ENCODE data around the gene ENTHD1. TPM values are rescaled to one million over a fixed set of nuclear protein-coding genes. Genes with fewer than 3 reads are reported as not detected.
"Not testable (repeated sequence)": the region's sequence is repeated elsewhere in the genome, so short reads cannot be mapped to it uniquely, and the experiment has no call there.

ENTHD1 gene
- total RNA-seq, 1 donor from 2014 or later: 0.09 TPM

DNA sequence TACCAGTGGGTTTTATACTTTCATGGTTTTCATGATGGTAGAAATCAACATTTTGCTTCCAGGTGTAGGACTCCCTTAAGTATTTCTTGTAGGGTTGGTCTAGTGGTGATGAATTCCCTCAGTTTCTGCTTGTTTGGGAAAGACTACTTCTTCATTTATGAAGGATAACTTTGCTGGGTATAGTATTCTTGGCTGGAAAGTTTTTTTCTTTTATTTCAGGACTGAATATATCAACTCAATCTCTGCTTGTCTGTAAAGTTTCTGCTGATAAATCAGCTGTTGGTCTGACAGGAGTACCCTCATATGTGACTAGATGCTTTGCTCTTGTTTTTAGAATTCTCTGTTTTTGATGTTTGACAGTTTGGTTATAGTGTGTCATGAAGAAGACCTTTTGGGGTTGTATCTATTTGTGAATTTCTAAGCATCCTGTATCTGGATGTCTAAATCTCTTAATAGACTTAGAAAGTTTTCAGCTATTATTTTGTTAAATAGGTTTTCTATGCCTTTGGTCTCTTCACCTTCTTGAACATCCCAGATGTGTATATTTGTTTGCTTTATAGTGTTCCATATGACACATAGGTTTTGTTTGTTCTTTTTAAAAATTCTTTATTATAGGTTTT, 95.9 kb downstream of the ENTHD1 start:
- DNase-seq (ENCODE audit: low spot score): no peak

DNA sequence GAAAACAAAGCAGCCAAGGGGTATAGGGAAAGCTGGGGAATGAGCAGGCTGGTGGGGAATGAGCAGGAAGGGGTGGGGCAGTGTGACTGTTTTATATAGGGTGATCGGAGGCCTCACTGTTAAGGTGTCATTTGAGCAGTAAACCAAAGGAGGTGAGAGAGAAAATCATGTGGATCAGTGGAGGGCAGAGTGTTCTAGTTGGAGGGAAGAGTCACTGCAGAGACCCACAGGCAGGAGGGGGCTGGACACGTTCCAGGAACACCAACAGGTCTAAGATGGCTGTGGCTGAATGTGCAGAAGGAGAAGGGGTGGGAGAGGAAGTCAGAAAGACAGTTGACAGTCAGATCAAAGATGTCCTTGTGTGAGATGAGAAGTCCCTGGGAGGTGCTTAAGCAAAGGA, 103.8 kb downstream of the ENTHD1 start:
- no peak for DNase-seq (ENCODE audit: low spot score)

DNA sequence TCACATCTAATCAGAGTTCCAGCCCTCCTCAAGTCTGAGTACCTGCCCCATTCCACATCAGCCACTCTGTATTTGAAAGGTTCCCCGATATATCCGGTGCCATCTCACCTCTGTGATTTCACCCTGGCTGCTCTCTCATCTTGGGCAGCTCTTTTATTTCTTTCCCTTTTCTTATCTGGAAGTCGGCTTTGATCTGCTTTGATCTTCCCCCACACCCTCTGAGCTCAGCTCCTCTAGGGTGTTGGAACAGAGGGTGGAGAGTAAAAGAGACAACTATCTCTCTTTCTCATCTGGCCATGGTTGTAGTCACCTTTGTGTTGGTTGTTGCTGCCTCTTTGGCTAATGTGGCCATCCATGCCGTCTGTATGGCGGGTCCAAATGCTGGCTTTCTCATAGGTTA, 108.3 kb downstream of the ENTHD1 start:
- DNase-seq (ENCODE audit: low spot score): no peak

DNA sequence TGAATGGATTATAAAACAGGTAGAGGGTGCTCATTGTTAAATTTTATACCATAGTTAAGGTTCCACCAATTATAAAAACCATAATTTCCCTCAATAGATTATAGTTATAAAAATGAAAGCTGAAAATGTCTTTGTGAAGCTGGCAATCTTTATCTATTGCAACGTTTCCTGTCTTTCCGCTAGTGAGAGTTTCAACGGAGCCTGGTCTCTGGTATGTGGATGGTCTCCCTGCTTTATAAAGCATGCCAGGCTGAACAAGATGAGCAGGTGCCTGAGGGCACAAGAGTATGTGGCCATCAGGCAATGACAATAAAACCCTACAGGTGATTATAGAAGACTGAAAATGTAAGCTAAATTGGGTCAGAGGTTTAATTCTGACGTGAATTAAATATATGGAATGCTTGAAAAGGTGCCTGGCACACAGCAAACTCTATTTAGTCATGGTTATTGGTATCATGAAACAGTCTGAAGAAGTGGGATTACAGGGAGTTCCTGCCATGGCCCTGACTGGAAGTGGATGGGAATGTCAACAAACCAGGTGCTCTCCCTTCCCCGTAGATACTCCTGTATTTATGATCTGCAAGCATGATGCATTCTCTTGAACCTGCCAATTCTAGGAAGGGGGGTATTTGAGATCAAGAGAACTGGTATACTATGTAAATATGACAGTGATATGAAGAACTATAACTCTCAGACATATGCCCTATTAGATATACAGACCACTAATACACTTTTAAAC, 115.7 kb downstream of the ENTHD1 start:
- DNase-seq (ENCODE audit: low spot score): no peak

DNA sequence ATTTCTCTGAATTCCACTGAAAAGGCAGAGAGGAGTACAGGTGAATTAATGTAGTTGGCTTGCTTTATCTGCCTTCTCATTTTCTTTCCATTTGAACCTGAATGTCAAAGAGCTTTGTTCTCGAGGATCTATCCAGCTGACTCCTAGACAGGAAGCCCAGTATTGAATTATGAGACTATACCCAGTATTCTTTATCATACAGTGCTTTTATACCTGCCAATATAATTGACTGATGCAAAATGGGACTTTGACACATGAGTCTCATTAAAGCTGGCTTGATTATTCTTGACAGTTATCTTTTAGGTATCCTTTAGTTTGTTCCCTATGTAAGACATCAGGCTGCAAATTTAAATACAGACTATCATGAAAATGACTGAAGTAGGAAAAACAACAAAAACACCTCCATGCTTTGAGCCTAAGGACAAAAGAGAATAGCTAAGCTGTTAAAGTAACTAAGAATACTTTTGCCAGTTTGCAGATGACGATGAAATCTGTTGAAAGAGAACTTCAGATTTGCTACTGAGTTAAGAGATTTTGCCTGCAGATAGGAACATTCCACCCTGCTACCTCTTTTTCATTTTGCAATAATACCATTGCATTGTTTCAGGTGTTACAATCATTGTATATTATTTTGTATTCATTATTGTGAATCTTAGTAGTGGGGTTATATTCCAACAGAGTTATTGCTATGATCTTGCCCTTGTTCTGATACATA, 117.1 kb downstream of the ENTHD1 start:
- DNase-seq (ENCODE audit: low spot score): no peak

DNA sequence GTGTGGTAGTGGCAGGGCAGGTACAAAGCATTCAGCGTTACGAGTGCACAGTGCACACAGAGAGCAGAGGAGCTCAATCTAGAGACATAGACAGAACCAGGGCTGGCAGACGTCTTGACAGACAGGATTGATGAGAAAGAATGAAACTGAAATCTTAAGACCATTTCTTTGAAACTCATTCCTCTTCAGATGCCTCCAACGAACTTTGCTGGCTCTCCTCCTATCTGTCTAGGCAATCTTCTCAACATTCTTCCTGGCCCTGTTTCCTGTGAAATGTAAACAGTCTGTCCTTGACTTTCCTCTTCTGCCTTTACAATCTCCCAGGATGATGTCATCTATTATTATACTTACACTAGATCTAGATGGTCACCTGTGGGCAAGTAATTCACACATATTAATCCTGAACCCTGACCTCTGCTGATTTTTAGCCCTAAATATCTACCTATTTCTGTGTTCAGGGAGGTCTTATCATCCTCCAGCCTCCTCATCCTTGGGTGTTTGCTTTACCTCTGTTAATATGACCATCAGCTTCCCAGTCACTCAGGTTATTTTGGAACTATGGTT, 119.5 kb downstream of the ENTHD1 start:
- DNase-seq (ENCODE audit: low spot score): no peak

DNA sequence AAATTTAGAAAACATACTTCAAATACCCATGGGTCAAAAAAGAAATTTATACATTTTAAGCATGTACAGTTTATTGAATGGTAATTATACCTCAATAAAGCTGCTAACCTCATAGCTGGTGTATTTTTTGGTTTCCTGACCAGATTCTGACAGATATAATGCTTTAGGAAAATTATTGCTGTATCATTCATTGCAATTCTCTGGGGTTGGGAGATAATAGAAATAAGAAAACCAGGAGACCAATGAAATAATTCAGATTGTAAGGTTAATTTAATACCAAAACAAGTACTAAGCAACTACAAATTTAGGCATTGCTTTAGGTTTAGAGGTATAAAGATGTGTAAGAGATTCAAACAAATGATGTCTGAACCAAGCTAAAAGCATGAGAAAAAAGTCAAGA, 120.1 kb downstream of the ENTHD1 start:
- DNase-seq (ENCODE audit: low spot score): no peak

DNA sequence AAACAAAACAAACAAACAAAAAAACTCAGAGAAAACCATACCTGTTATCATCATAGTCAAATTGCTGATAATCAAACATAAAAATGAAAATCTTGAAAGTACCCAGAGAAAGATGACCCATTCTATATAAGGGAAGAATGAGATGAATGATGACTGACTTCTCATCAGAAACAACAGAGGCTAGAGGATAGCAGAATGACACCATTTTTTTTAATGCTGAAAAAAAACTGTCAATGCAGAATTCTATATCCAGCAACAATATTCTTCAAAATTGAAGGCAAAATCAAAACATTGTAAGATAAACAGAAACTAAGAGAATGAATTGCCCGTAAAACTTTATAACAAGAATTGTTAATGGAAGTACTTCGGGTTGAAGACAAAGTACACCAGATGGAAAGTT, 122.1 kb downstream of the ENTHD1 start:
- DNase-seq (ENCODE audit: low spot score): no peak

DNA sequence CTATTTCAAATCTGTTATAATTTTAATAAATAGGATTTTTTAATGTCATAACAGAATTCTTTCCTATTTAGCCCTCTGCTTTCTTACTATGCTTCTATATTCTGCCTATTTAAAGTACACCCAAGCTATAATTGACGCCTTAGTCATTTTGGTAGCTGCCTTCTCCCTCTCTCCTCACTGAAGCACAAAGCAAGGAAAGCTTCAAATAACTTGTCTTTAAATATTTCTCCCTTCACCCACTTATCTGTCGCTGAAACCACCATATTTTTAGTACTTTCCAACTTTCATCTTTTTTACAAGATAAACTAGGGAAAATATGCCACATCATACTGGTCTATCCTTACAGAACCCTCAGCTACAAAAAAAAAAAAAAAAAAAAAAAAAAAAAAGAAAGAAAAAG, 127.9 kb downstream of the ENTHD1 start:
- no peak for DNase-seq (ENCODE audit: low spot score)

DNA sequence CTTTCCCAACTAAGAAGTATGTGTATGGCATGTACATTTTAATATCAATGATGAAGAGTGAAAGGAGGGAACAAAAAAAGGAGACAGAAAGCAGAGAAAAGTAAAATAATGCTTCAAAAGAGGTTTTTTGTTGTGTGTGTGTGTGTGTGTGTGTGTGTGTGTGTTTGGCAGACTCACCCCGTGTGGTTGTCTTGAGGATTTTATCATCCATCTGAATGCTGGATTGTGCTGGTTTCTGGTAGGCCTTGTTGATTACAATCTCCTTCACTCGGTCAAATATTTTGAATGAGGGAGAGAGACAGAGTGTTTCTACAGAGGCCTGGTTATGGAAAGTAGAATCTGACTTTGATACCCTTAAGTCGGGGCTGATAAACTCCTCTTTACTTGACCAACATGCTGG, 128.5 kb downstream of the ENTHD1 start:
- no peak for DNase-seq (ENCODE audit: low spot score)

DNA sequence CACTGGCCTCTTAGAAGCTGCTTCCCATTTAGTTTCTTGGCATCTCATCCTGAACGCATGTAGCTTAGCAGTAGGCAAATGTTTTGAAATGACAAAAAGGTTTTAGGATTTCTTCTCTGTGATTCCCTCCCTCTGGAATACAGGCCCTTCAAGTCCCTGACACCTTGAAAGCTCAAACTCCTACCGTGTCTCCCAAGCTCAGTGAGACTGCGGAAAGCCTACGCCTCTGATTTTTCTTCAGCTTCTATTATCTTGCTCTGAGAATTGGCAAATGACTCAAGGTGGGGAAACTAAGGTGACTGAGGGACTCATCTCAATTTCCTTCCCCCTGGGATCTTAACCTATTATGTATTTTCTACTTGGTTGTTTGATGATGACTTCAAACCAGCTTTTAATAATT, 130.3 kb downstream of the ENTHD1 start:
- no peak for DNase-seq (ENCODE audit: low spot score)

DNA sequence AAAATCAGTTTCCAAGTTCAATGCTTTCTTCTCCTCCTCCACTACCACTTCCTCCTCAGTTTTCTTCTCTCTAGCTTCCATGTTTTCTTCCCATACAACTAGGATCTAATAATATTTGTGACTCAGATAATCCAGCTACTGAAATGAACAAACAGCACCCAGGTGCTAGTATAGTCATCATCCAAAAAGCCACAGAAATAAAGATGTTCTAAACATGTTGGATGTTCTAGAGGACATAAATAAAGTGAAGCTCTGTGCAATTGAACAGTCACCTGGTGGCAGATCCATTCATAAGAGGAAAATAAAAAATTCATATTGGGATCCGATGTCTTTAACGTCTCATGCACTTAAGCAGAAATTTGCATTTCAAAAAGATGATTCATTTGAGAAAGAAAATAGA, 142.8 kb downstream of the ENTHD1 start:
- DNase-seq (ENCODE audit: low spot score): no peak

DNA sequence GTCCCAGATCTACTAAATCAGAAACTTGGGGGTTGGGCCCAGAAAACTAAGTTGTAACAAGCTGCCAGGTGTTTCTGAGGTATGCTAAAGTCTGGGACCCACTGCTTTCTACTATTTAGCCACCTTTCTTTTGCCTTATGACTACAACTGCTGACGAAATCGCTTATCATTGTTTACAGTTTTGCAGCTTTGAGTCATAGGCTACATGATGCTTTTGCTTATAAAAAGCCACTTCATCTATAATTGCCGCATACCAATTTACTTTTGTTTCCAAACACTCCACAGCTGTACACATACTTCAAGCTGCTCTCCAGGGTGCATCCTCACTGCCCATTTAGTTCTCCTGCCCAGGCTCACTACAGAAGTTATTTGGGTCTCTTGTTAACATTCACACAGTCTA, 144.7 kb downstream of the ENTHD1 start:
- no peak for DNase-seq (ENCODE audit: low spot score)

DNA sequence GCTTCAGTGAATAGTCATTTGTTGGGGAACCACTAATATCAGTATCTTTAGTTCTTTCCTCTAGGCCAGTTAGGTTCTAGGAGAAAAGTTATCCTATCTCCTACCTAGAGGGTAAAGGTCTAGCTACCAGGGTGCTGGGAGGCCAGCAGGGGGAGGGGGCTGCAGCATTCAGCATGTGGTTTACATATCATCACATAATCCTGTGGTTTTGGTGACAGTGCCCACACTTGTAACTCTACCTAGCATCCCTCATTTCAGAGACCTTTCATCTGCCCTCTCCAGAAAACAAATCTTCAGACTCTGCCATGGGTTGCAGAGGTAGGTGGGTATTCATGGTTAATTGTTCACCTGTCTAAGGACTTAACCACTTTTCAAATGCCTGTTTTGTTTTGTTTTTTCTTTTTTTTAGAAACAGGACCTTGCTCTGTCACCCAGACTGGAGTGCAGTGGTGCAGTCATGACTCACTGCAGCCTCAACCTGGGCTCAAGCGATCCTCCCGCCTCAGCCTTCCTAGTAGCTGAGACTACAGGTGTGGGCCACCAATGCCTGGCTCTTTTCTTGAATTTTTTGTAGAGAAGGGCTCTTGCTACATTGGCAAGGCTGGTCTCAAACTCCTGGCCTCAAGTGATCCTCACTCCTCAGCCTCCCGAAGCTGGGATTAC, 146.8 kb downstream of the ENTHD1 start:
- DNase-seq (ENCODE audit: low spot score): no peak

DNA sequence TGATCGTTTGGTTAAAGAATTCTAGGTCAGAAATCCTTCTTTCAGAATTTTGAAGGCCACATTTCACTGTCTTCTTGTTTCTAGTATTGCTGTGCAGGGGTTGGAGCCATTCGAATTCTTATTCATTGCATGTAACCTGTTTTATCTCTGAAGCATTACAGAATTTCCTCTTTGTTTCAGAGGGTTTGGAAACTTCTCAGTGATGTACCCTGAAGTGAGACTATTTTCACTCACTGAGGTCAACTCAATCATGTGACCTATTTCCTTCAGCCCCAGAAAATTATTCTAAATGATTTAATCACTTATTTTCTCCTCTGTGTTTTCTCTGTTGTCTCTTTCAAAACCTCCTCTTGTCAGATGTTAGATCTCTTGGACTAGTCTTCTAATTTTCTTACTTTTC, 147.8 kb downstream of the ENTHD1 start:
- DNase-seq (ENCODE audit: low spot score): no peak

DNA sequence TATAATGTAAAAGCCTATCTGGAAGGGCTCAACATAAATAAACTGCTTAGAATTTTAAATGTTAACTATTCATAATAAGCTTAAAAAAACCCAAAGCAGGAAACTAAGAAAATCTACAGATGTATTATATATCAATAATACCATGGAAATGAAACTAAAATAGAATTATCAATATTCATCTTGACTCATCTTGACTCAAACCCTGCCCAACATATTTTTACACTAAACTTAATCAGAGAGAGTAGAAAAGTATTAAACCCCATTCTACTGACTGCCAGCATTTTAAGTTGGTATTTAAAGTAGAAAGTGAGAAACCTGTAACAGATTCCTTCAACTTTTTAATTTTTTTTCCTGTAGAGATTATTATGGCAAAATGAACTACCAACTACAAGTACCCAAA, 149.2 kb downstream of the ENTHD1 start:
- no peak for DNase-seq (ENCODE audit: low spot score)

DNA sequence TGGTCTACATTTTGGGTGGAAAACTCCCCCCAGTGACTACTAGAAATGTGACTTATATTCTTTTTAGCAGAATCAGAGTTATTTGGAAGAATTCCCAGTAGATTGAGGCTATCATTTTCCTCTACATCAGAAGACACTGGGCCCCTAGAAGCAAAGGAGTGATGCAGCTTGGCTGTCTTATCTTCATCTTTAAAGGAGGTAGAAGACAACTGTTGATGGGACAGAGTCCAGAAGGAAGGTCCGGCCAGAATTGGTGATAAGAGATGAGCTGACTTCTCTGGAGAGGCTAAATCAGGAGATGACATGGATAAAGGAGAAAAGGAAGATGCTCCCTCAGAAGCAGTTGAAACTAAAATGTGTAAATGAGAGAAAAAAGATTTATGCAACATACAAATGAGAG, 149.6 kb downstream of the ENTHD1 start:
- no peak for DNase-seq (ENCODE audit: low spot score)

DNA sequence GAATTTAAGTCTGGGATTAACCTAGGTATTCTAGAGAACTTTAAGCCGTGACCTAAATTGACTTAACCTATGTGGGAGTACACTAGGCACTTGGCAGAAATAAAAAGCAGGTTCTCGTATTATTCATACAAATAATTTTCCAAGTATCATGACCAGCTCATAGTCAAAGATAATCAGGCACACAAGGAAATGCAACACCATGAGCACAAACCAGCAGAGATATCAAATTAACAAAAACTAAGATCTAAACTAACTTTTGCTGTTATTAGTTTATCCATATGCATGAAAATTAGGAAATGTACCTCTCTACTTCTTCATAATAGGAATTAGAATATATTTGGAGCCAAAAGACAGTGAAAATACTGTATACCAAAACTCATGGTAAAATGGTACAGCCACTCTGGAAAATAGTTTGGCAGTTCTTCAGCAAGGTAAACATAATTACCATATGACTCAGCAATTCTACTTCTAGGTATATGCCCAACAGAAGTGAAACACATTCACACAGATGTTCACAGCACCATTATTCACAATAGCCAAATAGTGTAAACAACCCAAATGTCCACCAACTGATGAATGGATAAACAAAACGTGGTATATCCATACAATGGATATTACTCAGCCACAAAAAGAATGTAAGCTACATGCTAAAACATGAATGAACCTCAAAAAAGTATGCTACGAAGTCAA, 154.1 kb downstream of the ENTHD1 start:
- no peak for DNase-seq (ENCODE audit: low spot score)

DNA sequence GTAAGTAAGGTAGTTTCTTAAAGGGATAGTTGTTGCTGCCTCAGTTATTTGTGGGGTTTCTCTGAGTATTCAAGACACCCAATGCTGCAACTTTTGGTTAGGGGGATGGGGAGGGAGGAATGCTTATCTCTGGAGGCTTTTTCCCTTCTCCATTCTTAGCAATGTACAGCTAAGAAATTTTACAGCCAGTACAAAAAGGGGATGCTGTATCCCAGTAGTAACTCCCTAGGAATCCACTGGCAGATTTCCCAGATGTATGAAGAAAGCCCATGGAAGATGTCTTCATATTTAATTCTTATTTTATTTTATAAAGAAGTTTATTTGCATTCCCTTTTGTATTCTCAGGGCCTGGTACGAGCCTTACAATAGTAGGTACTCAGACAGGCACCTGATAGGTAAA, 154.8 kb downstream of the ENTHD1 start:
- no peak for DNase-seq (ENCODE audit: low spot score)

DNA sequence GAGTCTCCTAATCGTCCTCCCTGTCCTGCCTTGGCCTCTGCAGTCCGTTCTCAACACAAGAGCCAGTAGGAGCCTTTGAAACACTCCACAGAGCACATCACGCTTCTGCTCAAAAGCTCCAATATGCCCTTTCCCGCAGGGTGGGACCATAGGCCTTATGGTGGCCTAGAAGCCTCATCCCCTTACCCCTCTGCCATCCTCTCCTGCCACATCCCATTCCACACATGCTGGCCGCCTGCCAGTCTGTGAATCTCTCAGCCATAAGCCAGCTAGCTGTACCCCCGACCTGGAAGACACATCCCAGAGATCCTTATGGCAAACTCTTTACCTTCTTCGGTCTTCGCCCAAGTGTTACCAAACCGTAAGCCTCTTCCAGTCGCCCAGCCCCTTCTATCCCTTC, 157.8 kb downstream of the ENTHD1 start:
- no peak for DNase-seq (ENCODE audit: low spot score)

DNA sequence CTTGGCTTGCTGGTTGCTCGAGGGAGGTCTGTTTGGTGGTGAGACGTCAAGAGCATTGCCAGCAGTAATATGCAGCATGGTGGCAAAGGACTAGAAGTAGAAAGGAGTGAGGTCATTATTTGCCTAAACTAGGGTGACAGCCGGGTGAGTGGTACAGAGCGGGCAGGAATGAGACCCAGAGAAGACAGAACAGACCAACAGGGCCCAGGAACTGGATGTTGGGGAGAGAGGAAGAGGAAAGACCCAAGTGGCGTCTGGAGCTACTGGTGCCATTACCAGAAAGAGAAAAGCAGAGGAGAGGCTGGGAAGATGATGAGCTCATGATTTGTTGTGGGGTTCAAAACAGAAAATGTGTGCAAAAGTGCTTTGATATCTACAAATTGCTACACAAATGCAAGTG, 158.7 kb downstream of the ENTHD1 start:
- no peak for DNase-seq (ENCODE audit: low spot score)

DNA sequence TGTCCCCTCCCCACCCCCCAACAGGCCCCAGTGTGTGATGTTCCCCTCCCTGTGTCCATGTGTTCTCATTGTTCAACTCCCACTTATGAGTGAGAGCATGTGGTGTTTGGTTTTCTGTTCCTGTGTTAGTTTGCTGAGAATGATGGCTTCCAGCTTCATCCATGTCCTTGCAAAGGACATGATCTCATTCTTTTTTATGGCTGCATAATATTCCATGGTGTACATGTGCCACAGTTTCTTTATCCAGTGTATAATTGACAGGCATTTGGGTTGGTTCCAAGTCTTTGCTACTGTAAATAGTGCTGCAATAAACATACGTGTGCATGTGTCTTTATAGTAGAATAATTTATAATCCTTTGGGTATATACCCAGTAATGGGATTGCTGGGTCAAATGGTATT, 159.5 kb downstream of the ENTHD1 start:
- DNase-seq (ENCODE audit: low spot score): not testable (repeated sequence)
